HG03469 (cell line): Measurements from ENCODE around the gene CLTB.

Experiments
- ATAC-seq: cut with Tn5 transposase; IDR thresholded peaks from one replicate; pipeline ENCODE4 v1.9.1; 2021; ENCODE audit warnings: mild to moderate bottlenecking, moderate library complexity, moderate number of reproducible peaks; ENCODE audit not compliant: unreplicated experiment

Gene CLTB

DNA sequence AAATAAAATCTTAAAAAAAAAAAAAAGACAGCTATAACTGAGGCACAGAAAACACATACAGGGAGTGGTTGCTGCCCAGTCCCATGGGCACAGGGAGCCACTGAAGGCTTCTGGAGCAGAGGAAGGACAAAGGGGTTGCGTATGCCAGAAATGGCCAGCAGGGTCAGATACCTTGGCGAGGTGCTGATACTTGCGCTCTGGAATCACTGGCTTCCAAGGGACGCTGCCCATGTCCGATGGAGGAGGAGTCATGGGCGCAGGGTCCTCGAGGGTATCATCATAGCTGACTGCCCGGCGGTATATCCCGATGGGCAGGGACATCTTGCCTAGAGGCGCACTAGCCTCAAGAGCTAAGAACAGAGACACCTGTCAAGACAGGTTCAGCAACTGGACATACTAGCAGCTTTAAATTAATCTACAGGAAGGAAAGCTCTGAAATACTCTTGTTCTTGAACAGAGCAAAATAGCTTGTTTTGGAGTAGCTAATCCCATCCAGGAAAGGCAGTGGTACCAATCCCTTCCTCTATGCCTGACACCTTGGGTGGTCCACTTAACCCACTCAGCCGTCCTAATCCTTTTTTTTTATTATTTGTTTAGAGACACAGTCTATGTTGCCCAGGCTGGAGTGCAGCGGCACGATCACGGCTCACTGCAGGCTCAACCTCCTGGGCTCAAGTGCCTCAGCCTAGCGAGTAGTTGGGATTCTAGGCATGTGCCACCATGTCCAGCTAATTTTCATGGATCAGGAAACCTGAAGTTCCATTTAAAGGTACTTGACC is 60.8 kb downstream of the CLTB start:
- no peak for ATAC-seq

DNA sequence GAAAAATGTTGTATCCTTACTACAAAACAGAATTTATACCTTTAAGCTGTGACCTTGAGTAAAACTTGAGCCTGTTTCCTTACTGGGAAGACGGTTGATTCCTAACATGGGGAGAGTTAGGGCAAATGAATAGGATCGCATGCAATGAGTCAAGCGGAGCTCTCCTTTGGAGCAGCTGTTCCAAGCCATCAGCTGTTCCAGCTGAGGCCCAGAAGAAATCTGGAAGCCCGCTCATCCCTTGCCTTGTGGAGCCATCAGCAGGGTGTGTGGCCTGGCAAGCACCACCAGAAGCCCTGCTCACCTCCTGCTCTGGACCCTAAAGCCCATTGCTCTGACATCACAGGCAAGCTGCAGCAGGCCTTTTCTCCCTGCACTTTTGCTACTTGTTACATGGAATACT is 62.8 kb downstream of the CLTB start:
- ATAC-seq, result no peak

DNA sequence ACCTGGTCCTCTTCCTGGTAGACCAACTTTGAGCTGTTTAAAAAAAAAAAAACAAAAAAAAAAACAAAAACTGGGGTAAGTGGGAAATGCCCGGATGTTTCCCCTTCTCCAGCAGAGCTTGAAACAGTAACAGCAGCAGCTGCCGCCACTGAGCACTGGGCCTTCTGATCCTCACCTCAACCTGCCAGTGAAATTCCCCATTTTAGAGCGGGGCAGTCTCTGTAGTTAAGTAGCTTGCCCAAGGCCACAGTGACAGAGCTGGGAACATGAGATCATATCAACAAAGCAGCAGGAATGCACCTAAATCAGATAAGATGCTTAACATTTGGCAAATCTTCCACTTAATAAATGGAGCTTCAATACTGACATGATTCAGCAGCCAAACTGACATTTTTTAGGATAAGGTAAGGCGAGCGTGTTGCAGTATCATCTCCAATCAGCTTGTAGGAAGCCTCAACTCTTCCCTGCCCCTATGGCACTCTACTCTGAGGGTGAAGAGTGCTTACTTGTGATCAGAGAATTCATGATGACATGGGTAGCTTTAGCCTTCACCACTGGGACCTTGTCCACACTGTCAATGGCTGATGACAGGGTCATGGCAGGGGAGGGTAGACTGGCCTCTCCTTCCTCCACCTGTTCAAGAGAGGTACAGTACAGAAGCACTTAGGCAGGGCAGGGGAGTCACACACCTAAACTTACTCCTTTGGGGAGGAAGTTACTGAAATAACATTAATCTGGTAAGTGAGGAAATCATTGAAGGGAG is 64.0 kb downstream of the CLTB start:
- ATAC-seq, result no peak

DNA sequence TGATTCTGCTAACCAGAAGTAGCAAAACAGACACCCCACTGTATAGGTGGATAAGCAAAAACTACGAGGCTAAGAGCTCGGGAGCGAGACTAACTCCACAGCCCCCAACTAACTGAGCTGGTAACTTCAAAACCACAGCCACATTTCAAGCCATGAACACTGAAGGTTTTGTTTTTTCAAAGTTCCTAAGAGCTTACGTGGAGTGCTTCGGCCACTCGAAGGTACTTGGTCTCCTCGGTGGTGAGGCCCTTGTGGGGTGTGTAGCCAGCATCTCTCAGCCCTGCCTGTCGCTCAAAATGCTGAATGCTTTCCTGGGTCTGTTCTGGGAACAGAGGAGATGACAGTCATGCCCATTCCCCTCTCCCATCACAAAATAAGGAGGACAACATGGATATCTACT is 65.9 kb downstream of the CLTB start:
- ATAC-seq, result no peak

DNA sequence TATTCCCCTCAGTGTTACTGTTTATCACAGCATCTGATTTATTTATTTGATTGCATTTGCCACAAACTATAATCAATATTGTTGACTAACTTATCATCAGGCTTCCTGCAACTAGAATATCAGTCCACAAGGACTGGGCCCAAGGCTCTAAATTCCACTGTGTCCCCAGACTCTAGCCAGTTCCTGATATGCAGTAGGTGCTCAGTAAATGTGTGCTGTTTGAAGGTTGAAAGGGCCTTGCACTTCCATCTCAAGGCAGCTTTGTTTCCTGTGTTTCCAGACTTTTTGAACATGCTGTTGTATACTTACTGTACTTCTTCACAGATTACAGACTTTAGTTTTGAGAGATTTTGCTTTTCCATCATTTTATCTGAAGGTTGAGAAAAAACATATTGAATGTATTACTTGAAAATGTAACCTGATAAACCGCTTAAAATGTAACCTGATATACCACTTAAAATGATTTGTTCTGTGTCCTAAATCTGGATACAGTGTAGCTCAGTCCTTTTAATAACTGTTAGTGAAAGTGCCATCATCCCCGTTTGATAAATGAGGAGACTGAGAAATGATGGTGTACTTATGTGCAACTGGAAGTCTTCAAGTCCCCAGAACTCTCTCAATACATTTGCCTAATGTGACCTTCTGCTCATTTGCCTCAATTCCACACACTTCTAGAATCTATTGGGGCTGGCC is 73.4 kb downstream of the CLTB start:
- ATAC-seq, result no peak
